Keratinocyte (primary cell): Measurements from ENCODE around the gene TMEM208. TPM values are rescaled to one million over a fixed set of nuclear protein-coding genes. Genes with fewer than 3 reads are reported as not detected.

ENCODE experiments used
- DNase-seq: peaks from one replicate; pipeline ENCODE4 v3.0.0-alpha.2; 2011; ENCODE audit warnings: low read depth, missing footprints, low spot score
- FAIRE-seq: peaks from 2 replicates; lab custom pipeline; 2011; peaks lifted over from hg19 to GRCh38; lab: Jason Lieb, UNC
- H2AFZ ChIP-seq: 2 replicates; pipeline ENCODE4 v1.6.0; 2012; ENCODE audit warnings: low read length, control low read depth, inconsistent platforms; ENCODE audit not compliant: control insufficient read depth
- H3K27ac ChIP-seq: 2 replicates; pipeline ENCODE4 v1.5.1; 2011; ENCODE audit warnings: low read length; ENCODE audit not compliant: control insufficient read depth, insufficient read depth
- H3K27me3 ChIP-seq: 3 replicates; pipeline ENCODE4 v1.6.0; 2011; ENCODE audit warnings: low read length; ENCODE audit not compliant: control insufficient read depth, insufficient read depth; ENCODE audit errors: extremely low read depth
- H3K36me3 ChIP-seq, 2 experiments: 2 replicates in 1 of 2; 3 replicates in 1 of 2; pipeline ENCODE4 v1.5.1; 2011; ENCODE audit warnings: low read length in 2 of 2, mild to moderate bottlenecking in 1 of 2; ENCODE audit not compliant: control insufficient read depth in 2 of 2, insufficient read depth in 2 of 2; ENCODE audit errors: extremely low read depth in 1 of 2
- H3K4me1 ChIP-seq: 3 replicates; pipeline ENCODE4 v1.5.1; 2011; ENCODE audit warnings: low read length; ENCODE audit not compliant: control insufficient read depth, insufficient read depth; ENCODE audit errors: extremely low read depth
- H3K4me2 ChIP-seq: 3 replicates; pipeline ENCODE4 v1.6.0; 2011; ENCODE audit warnings: low read depth, low read length; ENCODE audit not compliant: control insufficient read depth, insufficient read depth; ENCODE audit errors: extremely low read depth
- H3K4me3 ChIP-seq, 3 experiments: fragments of 200-600 bp in 1 of 3; sonication (generic) in 1 of 3; 2 replicates in 2 of 3; 3 replicates in 1 of 3; pipeline ENCODE4 v1.5.1; 2011 to 2016; ENCODE audit warnings: low read length in 3 of 3, mild to moderate bottlenecking in 3 of 3, control low read depth in 2 of 3, inconsistent platforms in 1 of 3, low read depth in 1 of 3, mixed read lengths in 1 of 3, mixed run types in 1 of 3, moderate library complexity in 1 of 3; ENCODE audit not compliant: control insufficient read depth in 2 of 3, insufficient read depth in 2 of 3; ENCODE audit errors: extremely low read depth in 1 of 3
- H3K79me2 ChIP-seq: 2 replicates; pipeline ENCODE4 v1.6.0; 2012; ENCODE audit warnings: low read length; ENCODE audit not compliant: control insufficient read depth, insufficient read depth
- H3K9ac ChIP-seq: 3 replicates; pipeline ENCODE4 v1.6.0; 2011; ENCODE audit warnings: low read length; ENCODE audit not compliant: control insufficient read depth, insufficient read depth; ENCODE audit errors: extremely low read depth
- H3K9me1 ChIP-seq: 3 replicates; pipeline ENCODE4 v1.6.0; 2011; ENCODE audit warnings: low read length; ENCODE audit not compliant: control insufficient read depth, insufficient read depth; ENCODE audit errors: extremely low read depth
- H3K9me3 ChIP-seq: 2 replicates; pipeline ENCODE4 v1.5.1; 2012; ENCODE audit warnings: low read depth, low read length; ENCODE audit not compliant: control insufficient read depth
- H4K20me1 ChIP-seq: 3 replicates; pipeline ENCODE4 v1.6.0; 2011; ENCODE audit warnings: low read length; ENCODE audit not compliant: control insufficient read depth, insufficient read depth; ENCODE audit errors: extremely low read depth
- CTCF ChIP-seq, 3 experiments: IDR thresholded peaks in 1 of 3; conservative IDR thresholded peaks in 1 of 3; optimal IDR thresholded peaks in 1 of 3; 2 replicates in 2 of 3; 3 replicates in 1 of 3; pipeline versions ENCODE3 to v1.5.1; 2011; ENCODE audit warnings: low read length in 3 of 3, mild to moderate bottlenecking in 3 of 3, moderate library complexity in 2 of 3, control low read depth in 1 of 3, inconsistent platforms in 1 of 3; ENCODE audit not compliant: insufficient read depth in 2 of 3; ENCODE audit errors: extremely low read depth in 1 of 3
- EZH2 ChIP-seq: IDR thresholded peaks from one replicate; pipeline ENCODE4 v1.6.1; 2012; ENCODE audit warnings: inconsistent platforms, mild to moderate bottlenecking, low read length, moderate library complexity
- dilution Hi-C: fragments of 300-500 bp; cut with MboI; formaldehyde crosslinking; loops from one replicate; pipeline ENCODE4 v1.7.0; 2020; ENCODE audit warnings: low sequenced_read_pairs; ENCODE audit not compliant: extremely low pct_ligation_motif_present
- polyA plus RNA-seq, 5 experiments: library from polyadenylated mRNA; depleted of rRNA in 3 of 5; stranded (reverse) in 3 of 5; stranded (forward) in 1 of 5; unstranded in 1 of 5; fragments of >200 nt; gene quantifications; 1 replicate in 1 of 5; 2 replicates in 3 of 5; 3 replicates in 1 of 5; pipeline versions ENCODE4 v1.2.1 to v1.2.3, GENCODE V29; 2011 to 2012; ENCODE audit warnings: missing spikeins in 2 of 5, low read depth in 1 of 5, low replicate concordance in 1 of 5

Gene TMEM208
- polyA plus RNA-seq, 1 donor (not counting 4 experiments of a cell fraction or from before 2014, with no cell fraction given): 44.9 TPM

GRCh38 chr16:67259705-67260104 is 32.8 kb downstream of the TMEM208 start:
- no peaks in the 10 kb centered on the region for H3K79me2 ChIP-seq
- dilution Hi-C loops: no loop called here
- H3K36me3 ChIP-seq: no peaks in the 10 kb centered on the region

GRCh38 chr16:67260426-67261063 is 33.6 kb downstream of the TMEM208 start:
- Histone ChIP-seq H3K27me3 (peaks cover 17% of the 10 kb centered on the region), H3K4me1 (no peaks in the 10 kb centered on the region), H4K20me1 (no peaks in the 10 kb centered on the region), H3K9me1 (no peaks in the 10 kb centered on the region), H3K4me2 (no peak overlapping the region), H2AFZ (no peak overlapping the region), H3K79me2 (no peaks in the 10 kb centered on the region), H3K36me3 (no peaks in the 10 kb centered on the region), H3K27ac (no peak overlapping the region), H3K4me3 (no peak overlapping the region), H3K9me3 (no peaks in the 10 kb centered on the region), H3K9ac (no peak overlapping the region)
- DNase-seq (no peak), FAIRE-seq (peak; percentile 77)
- dilution Hi-C loops: no loop called here
- peak; percentile 76 to 85 (median 80) for TF ChIP-seq CTCF (optimal IDR thresholded peaks at IDR 0.05 in 1 of 3, IDR thresholded peaks at IDR 0.05 in 1 of 3, conservative IDR thresholded peaks at IDR 0.05 in 1 of 3; ENCODE audit: extremely low read depth in 1 of 3, insufficient read depth in 2 of 3, low read length in 3 of 3)
- no peak for TF ChIP-seq EZH2

More at GRCh38 chr16:67259705-67260104, 32.8 kb downstream of the TMEM208 start:
- TF ChIP-seq EZH2 (no peak), CTCF (optimal IDR thresholded peaks at IDR 0.05 in 1 of 3, IDR thresholded peaks at IDR 0.05 in 1 of 3, conservative IDR thresholded peaks at IDR 0.05 in 1 of 3; ENCODE audit: extremely low read depth in 1 of 3, insufficient read depth in 2 of 3, low read length in 3 of 3) (no peak)
- peaks cover 11% of the 10 kb centered on the region for H3K27me3 ChIP-seq
- no peak overlapping the region for H3K27ac ChIP-seq
- no peak overlapping the region for H3K9ac ChIP-seq
- no peak overlapping the region for H3K4me3 ChIP-seq
- no peak overlapping the region for H2AFZ ChIP-seq
- no peaks in the 10 kb centered on the region for H3K9me3 ChIP-seq
- FAIRE-seq (no peak), DNase-seq (no peak)
- H3K4me1 ChIP-seq: no peaks in the 10 kb centered on the region
- H3K4me2 ChIP-seq: no peak overlapping the region
- no peaks in the 10 kb centered on the region for H4K20me1 ChIP-seq
- no peaks in the 10 kb centered on the region for H3K9me1 ChIP-seq
